Measurements from ENCODE around the gene NCAPD2.
A peak's percentile ranks its signal among the peaks of the same experiment; 100 is the strongest.

DNA sequence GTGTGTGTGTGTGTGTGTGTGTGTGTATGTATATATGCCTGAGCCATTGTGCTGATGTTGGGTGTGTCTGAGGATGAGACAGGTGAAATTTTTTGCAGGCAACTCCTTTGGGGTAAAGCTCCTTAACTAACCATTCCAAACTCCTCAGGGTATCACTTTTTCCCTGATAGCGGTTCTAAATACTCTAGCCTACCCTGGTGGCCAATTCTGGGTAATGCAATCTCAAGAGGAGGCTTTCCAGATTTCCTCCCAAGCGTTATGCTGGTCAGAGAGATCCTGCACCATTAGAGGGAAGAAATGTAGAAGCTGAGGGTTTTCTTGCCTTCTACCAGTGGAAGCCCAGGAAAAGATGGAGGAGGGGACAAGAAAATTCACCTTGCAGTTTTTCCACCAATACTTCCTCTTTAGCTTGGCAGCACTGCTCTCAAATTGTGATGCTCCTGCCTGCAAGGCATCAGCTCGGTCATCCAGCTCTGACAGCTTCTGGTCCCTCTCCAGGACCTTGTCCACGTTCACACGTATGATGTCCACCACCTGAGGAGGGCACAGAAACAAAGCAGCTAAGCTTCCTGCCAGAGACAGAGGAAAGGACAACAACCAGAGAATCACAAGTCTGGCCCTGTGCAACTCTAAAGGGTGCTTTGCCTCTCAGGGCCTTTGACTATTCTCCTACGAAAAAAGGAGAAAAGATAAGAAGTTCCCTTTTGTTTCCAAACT, 28.3 kb upstream of the NCAPD2 start:
- TF ChIP-seq CTCF (IDR thresholded peaks at IDR 0.05; ENCODE audit: insufficient read depth, low read length) (peak; percentile 91), GABPA (IDR thresholded peaks at IDR 0.05; ENCODE audit: low read depth) (no peak), POLR2AphosphoS5 (IDR thresholded peaks at IDR 0.05; ENCODE audit: low read depth) (no peak), SPI1 (IDR thresholded peaks at IDR 0.05; ENCODE audit: borderline replicate concordance, low read depth) (peak; percentile 15; the same call in 1 of the 2 replicates)

Measured in HL-60 (cell line).